IPS-18a (cell line): ENCODE data around the gene SIPA1L2.

Source experiments
- H3K27ac ChIP-seq: one replicate; pipeline ENCODE4 v1.5.1; 2013; ENCODE audit warnings: low read length
- H3K27me3 ChIP-seq: one replicate; pipeline ENCODE4 v1.6.1; 2013; ENCODE audit warnings: mild to moderate bottlenecking, low read length; ENCODE audit not compliant: control insufficient read depth, insufficient read depth
- H3K36me3 ChIP-seq: one replicate; pipeline ENCODE4 v1.6.1; 2013; ENCODE audit warnings: low read depth, low read length; ENCODE audit not compliant: control insufficient read depth
- H3K4me1 ChIP-seq: one replicate; pipeline ENCODE4 v1.6.1; 2013; ENCODE audit warnings: low read depth, low read length; ENCODE audit not compliant: control insufficient read depth
- H3K4me3 ChIP-seq: one replicate; pipeline ENCODE4 v1.5.1; 2013; ENCODE audit warnings: low read length
- H3K9ac ChIP-seq: one replicate; pipeline ENCODE4 v1.6.1; 2013; ENCODE audit warnings: mild to moderate bottlenecking, low read length, moderate library complexity
- H3K9me3 ChIP-seq: one replicate; pipeline ENCODE4 v1.6.1; 2013; ENCODE audit warnings: low read depth, low read length; ENCODE audit not compliant: control insufficient read depth

The SIPA1L2 gene

DNA sequence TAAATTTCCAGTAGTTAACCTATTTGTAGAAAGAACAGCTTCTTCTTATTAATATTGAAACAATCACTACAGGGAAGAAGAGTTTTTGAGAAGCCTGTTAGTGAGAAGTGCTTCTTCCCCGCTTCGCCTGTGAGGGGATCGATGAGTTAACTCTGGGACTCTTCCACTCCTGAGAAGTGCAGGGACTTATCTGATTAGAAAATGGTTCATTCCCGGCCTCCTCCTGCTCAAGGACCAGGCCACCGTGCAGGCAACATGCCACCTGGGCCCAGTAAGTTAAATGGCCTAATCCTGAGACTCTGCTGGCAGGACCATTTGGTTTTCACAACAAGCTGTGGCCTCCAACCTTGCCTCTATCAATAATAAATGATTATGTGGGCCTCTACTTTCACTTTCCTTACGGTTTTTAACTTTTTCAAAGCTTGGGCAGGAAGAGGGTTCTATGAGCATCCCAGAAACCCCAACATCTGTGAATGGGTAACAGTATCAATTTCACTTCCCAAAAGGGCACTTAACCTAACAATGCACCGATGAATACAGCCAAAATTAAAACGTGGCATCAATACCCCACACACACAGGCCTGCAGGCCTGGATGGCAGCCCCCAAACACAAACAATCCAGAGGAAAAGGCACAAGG is 33.1 kb downstream of the SIPA1L2 start:
- H3K27ac ChIP-seq, result no peak overlapping the region
- H3K9me3 ChIP-seq, result no peaks in the 10 kb centered on the region
- no peaks in the 10 kb centered on the region for H3K4me1 ChIP-seq
- no peak overlapping the region for H3K4me3 ChIP-seq
- H3K27me3 ChIP-seq, result no peaks in the 10 kb centered on the region
- H3K9ac ChIP-seq, result no peak overlapping the region
- H3K36me3 ChIP-seq, result no peaks in the 10 kb centered on the region

DNA sequence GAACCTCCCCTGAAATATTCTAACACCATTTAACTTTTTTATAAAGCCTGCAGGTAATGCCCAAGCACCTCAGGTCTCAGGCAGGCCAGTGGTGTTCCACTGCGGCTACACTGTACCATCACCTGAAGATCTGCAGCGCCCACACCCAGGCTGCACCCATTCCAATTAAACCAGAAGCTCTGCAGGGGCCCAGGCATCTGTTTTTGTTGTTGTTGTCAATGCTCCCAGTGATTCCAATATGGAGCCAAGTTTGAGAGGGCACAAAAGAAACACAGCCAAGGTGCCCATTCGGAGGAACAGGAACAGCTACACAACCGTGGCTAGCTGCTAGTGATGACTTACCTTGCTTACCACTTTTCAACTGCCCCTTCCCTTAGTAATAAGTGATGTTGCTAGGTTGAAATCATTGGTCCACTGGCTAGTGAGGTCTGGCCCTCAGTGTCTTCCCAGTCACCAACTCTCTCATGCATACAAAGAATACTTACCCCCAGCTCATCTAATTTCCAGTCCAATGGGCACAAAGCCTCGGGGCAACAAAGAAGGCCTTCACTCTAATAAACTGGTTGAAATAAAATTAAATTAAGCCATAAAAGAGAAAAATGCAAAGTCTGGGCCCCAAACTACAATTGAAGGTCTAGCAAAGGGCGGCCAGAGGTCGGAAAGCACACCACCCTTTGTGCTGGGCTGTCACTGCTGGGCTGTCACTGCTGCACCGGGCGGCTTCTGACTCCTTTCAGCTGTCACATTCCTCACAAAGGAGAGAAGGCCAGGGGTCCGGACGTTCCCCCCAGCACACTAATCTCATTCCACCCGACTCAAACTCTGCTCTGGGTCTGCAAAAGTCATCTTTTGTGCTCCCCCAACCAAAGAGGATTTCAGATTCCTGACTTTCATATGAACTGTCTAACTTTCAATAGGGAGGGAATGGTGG is 34.9 kb downstream of the SIPA1L2 start:
- Histone ChIP-seq H3K9me3 (no peaks in the 10 kb centered on the region), H3K4me1 (no peaks in the 10 kb centered on the region), H3K9ac (no peak overlapping the region), H3K4me3 (no peak overlapping the region), H3K36me3 (no peaks in the 10 kb centered on the region), H3K27me3 (no peaks in the 10 kb centered on the region), H3K27ac (no peak overlapping the region)

DNA sequence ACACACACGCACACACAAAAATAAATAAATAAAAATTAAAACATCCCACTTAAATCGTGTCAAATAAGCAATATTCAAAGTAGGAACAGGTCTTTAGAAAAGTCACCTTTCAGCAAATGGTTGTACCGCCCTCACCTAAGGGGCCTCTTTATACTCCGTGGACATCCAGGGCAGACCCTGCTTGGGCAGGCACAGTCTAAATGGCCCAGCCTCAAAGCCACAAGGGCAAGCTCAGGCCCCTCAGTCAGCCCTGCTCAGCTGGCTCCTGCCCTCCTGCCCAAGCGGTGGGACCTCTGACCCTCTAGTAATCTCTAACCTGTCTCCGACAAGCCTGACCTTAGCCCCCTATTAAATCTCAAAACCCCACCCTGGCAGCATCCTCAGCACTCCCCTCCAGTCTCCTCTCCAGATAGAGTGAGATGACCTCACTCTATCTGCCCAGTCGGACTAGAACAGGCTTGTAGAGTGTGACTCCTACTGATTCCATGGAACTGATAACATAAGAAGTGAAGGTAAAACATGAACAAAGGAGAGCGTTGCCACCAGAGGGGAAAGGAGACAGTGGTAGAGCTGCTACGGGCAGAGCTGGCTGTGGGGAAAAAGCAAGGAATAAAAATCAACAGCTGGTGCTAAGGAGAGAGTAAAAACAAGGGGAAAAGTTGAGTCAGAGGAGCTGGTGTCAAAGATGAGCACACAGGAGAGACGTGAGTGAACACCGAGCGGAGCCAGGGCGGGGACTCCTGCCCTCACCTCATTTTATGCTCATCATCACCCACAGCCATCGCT is 36.0 kb downstream of the SIPA1L2 start:
- H3K36me3 ChIP-seq, result no peaks in the 10 kb centered on the region
- H3K27me3 ChIP-seq, result no peaks in the 10 kb centered on the region
- H3K4me1 ChIP-seq, result no peaks in the 10 kb centered on the region
- no peaks in the 10 kb centered on the region for H3K9me3 ChIP-seq
- H3K4me3 ChIP-seq, result no peak overlapping the region
- no peak overlapping the region for H3K9ac ChIP-seq
- no peak overlapping the region for H3K27ac ChIP-seq

DNA sequence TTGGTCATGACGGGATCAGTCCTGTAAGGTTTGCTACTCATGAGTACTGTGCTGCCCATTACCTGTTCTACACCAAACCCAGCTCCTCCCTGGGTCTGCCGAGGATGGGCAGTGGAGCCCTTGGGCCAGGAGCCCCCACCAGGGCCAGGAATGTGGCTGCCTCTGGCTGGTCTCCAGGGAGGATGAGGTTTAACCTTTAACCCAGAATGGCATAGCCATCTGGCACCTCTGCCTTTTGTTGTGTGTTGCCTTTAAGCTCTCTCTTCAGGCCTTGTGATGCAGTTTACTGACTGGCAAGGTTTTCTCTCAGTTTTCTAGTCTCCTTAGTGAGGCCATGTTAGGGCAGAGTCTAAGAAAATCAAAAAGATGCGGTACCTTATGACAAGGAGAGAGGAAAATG is 38.6 kb downstream of the SIPA1L2 start:
- Histone ChIP-seq H3K4me1 (no peaks in the 10 kb centered on the region), H3K9ac (no peak overlapping the region), H3K9me3 (no peaks in the 10 kb centered on the region), H3K4me3 (no peak overlapping the region), H3K36me3 (no peaks in the 10 kb centered on the region), H3K27me3 (no peaks in the 10 kb centered on the region), H3K27ac (no peak overlapping the region)

DNA sequence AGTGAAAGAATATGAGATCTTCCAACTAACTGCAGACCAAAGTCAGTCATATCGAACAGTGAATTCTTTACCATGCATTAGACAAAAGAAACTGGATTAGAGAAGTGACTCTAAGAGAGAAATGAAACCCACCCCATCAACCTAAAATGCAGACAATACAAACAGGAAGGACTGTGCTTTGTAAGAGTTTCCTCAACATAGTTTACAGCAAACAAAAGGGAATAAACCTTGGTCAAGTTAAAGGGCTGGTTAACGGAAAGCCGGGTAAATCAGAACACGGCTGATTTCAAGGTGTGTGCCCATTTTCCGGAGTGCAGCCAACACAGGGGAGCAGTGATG is 39.2 kb downstream of the SIPA1L2 start:
- no peak overlapping the region for H3K4me3 ChIP-seq
- H3K9me3 ChIP-seq, result no peaks in the 10 kb centered on the region
- H3K27me3 ChIP-seq, result no peaks in the 10 kb centered on the region
- peaks cover 1% of the 10 kb centered on the region for H3K4me1 ChIP-seq
- H3K36me3 ChIP-seq, result no peaks in the 10 kb centered on the region
- no peak overlapping the region for H3K27ac ChIP-seq
- H3K9ac ChIP-seq, result no peak overlapping the region

DNA sequence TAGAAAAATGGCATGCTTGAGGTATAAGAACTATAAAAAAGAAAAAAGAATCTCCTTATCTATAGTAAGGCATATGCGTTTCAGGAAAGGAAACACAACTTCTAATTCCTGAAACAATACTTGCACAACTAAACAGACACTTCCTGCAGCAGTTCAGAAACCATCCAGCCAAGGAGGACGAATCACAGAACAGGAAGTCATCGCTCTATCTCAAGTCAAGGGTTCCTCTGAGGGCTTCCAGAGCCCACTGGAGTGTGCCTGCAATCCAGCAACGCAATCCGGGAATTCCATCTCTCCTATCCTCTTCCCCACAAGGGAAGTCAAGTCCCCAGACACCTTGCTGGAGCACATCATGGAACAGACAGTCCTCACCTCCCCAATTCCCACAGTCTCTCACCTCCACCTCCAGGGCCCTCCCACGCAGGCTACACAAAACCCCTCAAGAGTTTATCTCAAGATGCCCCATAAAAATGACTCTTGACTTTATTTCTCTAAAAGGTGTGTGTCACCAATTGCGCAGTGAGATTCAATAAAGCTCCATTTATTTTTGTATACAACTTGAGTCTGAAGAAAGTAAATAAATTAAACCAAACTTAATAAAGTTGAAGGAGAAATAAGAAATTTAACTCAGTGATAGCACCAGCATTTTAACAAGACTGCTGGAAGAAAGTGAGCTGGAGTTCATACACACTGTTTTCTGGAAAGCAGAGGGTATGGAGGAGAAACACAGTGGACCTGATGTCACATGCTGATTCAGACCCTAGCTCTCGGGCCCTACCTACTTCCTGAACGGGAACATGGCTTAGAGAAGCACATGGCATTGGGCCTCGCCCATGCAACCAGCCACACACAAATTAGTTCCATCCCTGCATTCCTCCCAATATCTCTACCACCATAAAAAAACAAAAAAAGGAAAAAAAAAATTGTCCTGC is 39.9 kb downstream of the SIPA1L2 start:
- Histone ChIP-seq H3K36me3 (no peaks in the 10 kb centered on the region), H3K27ac (no peak overlapping the region), H3K9me3 (no peaks in the 10 kb centered on the region), H3K4me1 (peaks cover 7% of the 10 kb centered on the region), H3K27me3 (no peaks in the 10 kb centered on the region), H3K4me3 (no peak overlapping the region), H3K9ac (no peak overlapping the region)

DNA sequence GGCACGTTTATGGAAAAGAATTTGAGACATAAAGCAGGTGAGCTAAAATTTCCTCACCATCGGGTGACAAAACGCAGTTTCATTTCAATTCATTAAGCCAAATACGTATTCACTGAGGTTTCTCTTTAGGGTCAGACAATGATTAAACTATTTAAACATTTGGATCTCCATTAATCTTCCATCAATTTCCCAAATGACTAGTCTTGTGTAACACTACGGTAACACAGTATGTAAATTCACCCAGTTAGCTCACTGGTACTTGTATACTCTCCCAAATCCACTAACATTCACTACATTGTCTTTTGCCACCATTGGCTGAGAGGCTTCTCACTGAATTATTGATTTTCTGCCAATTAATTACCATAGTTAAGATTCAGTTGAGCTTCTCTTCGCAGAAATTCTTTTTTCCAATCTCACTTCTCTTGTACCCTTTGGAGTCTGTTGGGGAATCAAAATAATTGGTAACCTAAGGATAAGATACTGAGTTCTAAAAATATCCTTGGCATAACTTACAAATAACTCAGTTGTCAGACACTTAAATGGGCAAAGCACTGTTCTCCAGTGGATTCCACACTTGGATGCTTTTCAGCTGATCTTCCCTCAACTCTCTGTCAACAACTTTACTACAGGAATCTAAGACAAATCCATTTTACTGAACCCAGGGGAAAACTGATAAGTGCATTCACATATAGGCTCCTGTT is 40.7 kb downstream of the SIPA1L2 start:
- Histone ChIP-seq H3K36me3 (no peaks in the 10 kb centered on the region), H3K9ac (no peak overlapping the region), H3K27ac (no peak overlapping the region), H3K4me1 (peaks cover 8% of the 10 kb centered on the region), H3K4me3 (no peak overlapping the region), H3K27me3 (no peaks in the 10 kb centered on the region), H3K9me3 (no peaks in the 10 kb centered on the region)

DNA sequence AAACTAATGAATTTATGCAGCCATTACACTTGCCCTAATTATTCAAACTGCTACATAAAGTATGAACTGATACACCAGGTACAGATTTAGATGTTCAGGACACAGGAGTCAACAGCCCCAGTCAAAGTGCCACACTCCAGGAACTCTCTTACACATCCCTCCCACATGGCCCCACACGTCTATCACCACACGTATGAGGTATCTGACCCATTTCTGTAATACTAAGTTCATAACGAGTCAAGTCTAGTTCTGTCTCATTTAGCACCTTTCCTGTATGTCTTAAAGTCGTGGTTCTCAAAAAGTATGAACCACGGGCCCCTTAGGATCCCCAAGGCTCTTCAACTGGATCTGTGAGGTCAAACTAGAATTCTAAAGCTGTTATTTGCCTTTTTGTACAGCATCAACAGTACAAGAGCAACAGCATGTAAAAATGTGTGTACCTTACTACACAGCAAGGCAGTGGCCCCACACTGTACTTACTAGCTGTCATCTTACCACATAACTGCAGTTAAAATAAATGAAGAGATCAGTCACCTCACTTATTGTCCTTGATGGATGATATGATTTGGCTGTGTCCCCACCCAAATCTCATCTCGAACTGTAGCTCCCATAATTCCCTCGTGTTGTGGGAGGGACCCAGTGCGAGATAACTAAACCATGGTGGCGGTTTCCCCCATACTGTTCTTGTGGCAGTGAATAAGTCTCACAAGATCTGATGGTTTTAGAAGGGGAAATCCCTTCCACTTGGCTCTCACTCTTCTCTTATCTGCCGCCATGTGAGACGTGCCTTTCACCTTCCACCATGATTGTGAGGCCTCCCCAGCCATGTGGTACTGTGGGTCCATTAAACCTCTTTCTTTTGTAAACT is 42.6 kb downstream of the SIPA1L2 start:
- Histone ChIP-seq H3K27me3 (no peaks in the 10 kb centered on the region), H3K27ac (no peak overlapping the region), H3K4me1 (peaks cover 8% of the 10 kb centered on the region), H3K9me3 (no peaks in the 10 kb centered on the region), H3K9ac (no peak overlapping the region), H3K4me3 (no peak overlapping the region), H3K36me3 (no peaks in the 10 kb centered on the region)

DNA sequence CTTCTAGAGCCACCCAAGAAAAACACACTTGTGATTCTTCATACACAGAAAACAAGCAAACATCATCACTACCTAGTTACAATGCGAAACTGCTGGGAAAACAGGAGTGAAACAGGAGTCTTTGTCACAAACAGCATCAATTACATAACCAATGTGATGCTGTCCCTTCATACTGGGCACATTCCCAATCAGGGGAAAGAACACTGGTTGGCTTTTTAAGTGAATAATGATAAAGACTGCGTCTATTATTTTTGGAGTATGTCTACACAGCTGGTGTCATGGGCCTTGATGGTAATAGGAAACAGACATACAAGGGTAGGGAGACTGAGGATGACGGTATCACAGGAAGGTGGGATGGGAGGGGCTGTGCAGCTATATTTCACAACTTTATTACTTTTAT is 43.3 kb downstream of the SIPA1L2 start:
- Histone ChIP-seq H3K4me1 (peaks cover 8% of the 10 kb centered on the region), H3K27ac (no peak overlapping the region), H3K27me3 (no peaks in the 10 kb centered on the region), H3K4me3 (no peak overlapping the region), H3K9ac (no peak overlapping the region), H3K9me3 (no peaks in the 10 kb centered on the region), H3K36me3 (no peaks in the 10 kb centered on the region)

DNA sequence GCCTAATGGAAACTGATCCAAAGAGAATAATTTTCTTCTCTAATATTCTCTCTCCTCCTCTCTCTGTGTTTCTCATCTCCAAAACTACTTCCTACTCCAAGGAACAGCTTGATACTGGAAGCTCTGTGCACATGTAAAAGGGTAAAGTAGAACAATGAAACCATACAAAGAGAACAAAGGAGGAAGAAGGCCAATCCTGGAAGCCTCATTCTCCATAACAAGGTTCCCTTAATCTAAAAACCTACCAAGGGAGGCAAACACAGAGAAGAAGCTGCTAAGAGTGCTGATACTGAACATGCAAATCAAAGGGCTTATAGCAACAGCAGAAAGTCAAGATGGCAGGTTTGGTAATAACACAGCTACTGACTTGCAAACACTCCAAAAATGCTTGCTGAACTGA is 44.4 kb downstream of the SIPA1L2 start:
- no peak overlapping the region for H3K4me3 ChIP-seq
- H3K9me3 ChIP-seq, result no peaks in the 10 kb centered on the region
- no peaks in the 10 kb centered on the region for H3K27me3 ChIP-seq
- no peak overlapping the region for H3K9ac ChIP-seq
- H3K36me3 ChIP-seq, result no peaks in the 10 kb centered on the region
- no peak overlapping the region for H3K27ac ChIP-seq
- H3K4me1 ChIP-seq, result peaks cover 8% of the 10 kb centered on the region
